NT2/D1 (cell line): ENCODE results near the gene FAM199X.
A peak's percentile ranks its signal among the peaks of the same experiment; 100 is the strongest.

Experiments
- DNase-seq: peaks from one replicate; pipeline ENCODE4 v3.0.0-alpha.2; 2011; ENCODE audit warnings: low read depth, low spot score
- H3K27me3 ChIP-seq: 2 replicates; pipeline ENCODE4 v1.6.0; 2011; ENCODE audit warnings: mild to moderate bottlenecking; ENCODE audit not compliant: insufficient read length, insufficient read depth
- H3K36me3 ChIP-seq: 2 replicates; pipeline ENCODE4 v1.6.1; 2011; ENCODE audit warnings: mild to moderate bottlenecking, low read length, mixed read lengths; ENCODE audit not compliant: insufficient read depth, insufficient read length
- H3K4me1 ChIP-seq: 2 replicates; pipeline ENCODE4 v1.5.1; 2011; ENCODE audit not compliant: insufficient read depth, insufficient read length
- H3K4me3 ChIP-seq: 2 replicates; pipeline ENCODE4 v1.5.1; 2011; ENCODE audit warnings: low read depth; ENCODE audit not compliant: insufficient read length
- H3K9ac ChIP-seq: 2 replicates; pipeline ENCODE4 v1.6.0; 2011; ENCODE audit warnings: low read depth; ENCODE audit not compliant: insufficient read length
- H3K9me3 ChIP-seq: 2 replicates; pipeline ENCODE4 v1.5.1; 2011; ENCODE audit warnings: mild to moderate bottlenecking, low read length; ENCODE audit not compliant: insufficient read depth
- SUZ12 ChIP-seq: IDR thresholded peaks from 2 replicates; pipeline ENCODE4 v1.6.1; 2011; ENCODE audit not compliant: insufficient read length, insufficient read depth; ENCODE audit errors: extremely low read depth
- YY1 ChIP-seq: IDR thresholded peaks from 2 replicates; pipeline ENCODE4 v1.6.1; 2011; ENCODE audit not compliant: insufficient read length, insufficient read depth
- ZNF274 ChIP-seq: IDR thresholded peaks from 2 replicates; pipeline ENCODE4 v1.6.1; 2011; ENCODE audit warnings: mild to moderate bottlenecking, low read depth, low read length

Gene FAM199X

GRCh38 chrX:104165894-104166734 is at the start of gene FAM199X:
FAM199X (plus strand) TSS chrX:104166453; CDS start chrX:104166786, 333 bp downstream.
- peak within 1 kb of the TSS; percentile 92 for H3K4me3 ChIP-seq
- TF ChIP-seq SUZ12 (no peak), YY1 (no peak), ZNF274 (no peak)
- H3K9me3 ChIP-seq, result no peaks in the 10 kb centered on the region
- H3K36me3 ChIP-seq, result peaks cover 8% of the 10 kb centered on the region
- H3K4me1 ChIP-seq, result no peaks in the 10 kb centered on the region
- peak within 1 kb of the TSS; percentile 95 for H3K9ac ChIP-seq
- H3K27me3 ChIP-seq, result peaks cover 6% of the 10 kb centered on the region
- peak; percentile 88 for DNase-seq

GRCh38 chrX:104117759-104118158 is 48.5 kb upstream of the FAM199X start:
- H3K27me3 ChIP-seq, result peaks cover 3% of the 10 kb centered on the region
- TF ChIP-seq SUZ12 (no peak), YY1 (no peak), ZNF274 (no peak)
- no peak for DNase-seq
- H3K4me3 ChIP-seq, result no peak overlapping the region
- H3K9me3 ChIP-seq, result no peaks in the 10 kb centered on the region
- H3K36me3 ChIP-seq, result no peaks in the 10 kb centered on the region
- no peak overlapping the region for H3K9ac ChIP-seq
- H3K4me1 ChIP-seq, result peaks cover 4% of the 10 kb centered on the region

GRCh38 chrX:104118765-104119164 is 47.5 kb upstream of the FAM199X start:
- TF ChIP-seq SUZ12, result no peak
- no peak for TF ChIP-seq YY1
- TF ChIP-seq ZNF274, result no peak
- Histone ChIP-seq H3K27me3 (no peaks in the 10 kb centered on the region), H3K4me3 (no peak overlapping the region), H3K4me1 (peaks cover under 1% of the 10 kb centered on the region), H3K36me3 (no peaks in the 10 kb centered on the region), H3K9ac (no peak overlapping the region), H3K9me3 (no peaks in the 10 kb centered on the region)
- DNase-seq, result no peak

- no peak overlapping the region for H3K9ac ChIP-seq
- TF ChIP-seq SUZ12, result no peak
- no peak for TF ChIP-seq YY1
- TF ChIP-seq ZNF274, result no peak
- no peaks in the 10 kb centered on the region for H3K9me3 ChIP-seq
- DNase-seq, result no peak
- H3K4me1 ChIP-seq, result no peaks in the 10 kb centered on the region
- peaks cover 5% of the 10 kb centered on the region for H3K36me3 ChIP-seq
- no peaks in the 10 kb centered on the region for H3K27me3 ChIP-seq
- H3K4me3 ChIP-seq, result no peak overlapping the region
These were observed 43.4 kb upstream of the FAM199X start for GRCh38 chrX:104122829-104123228.

GRCh38 chrX:104126856-104127255 is 39.4 kb upstream of the FAM199X start:
- Histone ChIP-seq H3K9me3 (no peaks in the 10 kb centered on the region), H3K27me3 (no peaks in the 10 kb centered on the region), H3K4me1 (no peaks in the 10 kb centered on the region), H3K9ac (no peak overlapping the region), H3K4me3 (no peak overlapping the region), H3K36me3 (peaks cover 18% of the 10 kb centered on the region)
- no peak for TF ChIP-seq SUZ12
- no peak for TF ChIP-seq ZNF274
- TF ChIP-seq YY1, result no peak
- no peak for DNase-seq

- Histone ChIP-seq H3K27me3 (no peaks in the 10 kb centered on the region), H3K36me3 (peaks cover 18% of the 10 kb centered on the region), H3K4me3 (no peak overlapping the region), H3K4me1 (no peaks in the 10 kb centered on the region), H3K9ac (no peak overlapping the region), H3K9me3 (no peaks in the 10 kb centered on the region)
- TF ChIP-seq ZNF274, result no peak
- TF ChIP-seq YY1, result no peak
- no peak for TF ChIP-seq SUZ12
- DNase-seq, result no peak
These were observed 35.4 kb upstream of the FAM199X start for GRCh38 chrX:104130808-104131207.

GRCh38 chrX:104134583-104135261 is 31.5 kb upstream of the FAM199X start:
- Histone ChIP-seq H3K27me3 (no peaks in the 10 kb centered on the region), H3K36me3 (peaks cover 13% of the 10 kb centered on the region), H3K4me1 (no peaks in the 10 kb centered on the region), H3K4me3 (no peak overlapping the region), H3K9me3 (peaks cover 4% of the 10 kb centered on the region; the same call in 1 of the 2 replicates), H3K9ac (no peak overlapping the region)
- no peak for DNase-seq
- no peak for TF ChIP-seq ZNF274
- no peak for TF ChIP-seq SUZ12
- TF ChIP-seq YY1, result no peak
